ENCODE data around the gene ADGRA1. TPM values are rescaled to one million over a fixed set of nuclear protein-coding genes. Genes with fewer than 3 reads are reported as not detected.

ADGRA1 gene
- total and polyA plus RNA-seq, 2 experiments from 2014 or later, result 0.23 to 0.52 TPM

DNA sequence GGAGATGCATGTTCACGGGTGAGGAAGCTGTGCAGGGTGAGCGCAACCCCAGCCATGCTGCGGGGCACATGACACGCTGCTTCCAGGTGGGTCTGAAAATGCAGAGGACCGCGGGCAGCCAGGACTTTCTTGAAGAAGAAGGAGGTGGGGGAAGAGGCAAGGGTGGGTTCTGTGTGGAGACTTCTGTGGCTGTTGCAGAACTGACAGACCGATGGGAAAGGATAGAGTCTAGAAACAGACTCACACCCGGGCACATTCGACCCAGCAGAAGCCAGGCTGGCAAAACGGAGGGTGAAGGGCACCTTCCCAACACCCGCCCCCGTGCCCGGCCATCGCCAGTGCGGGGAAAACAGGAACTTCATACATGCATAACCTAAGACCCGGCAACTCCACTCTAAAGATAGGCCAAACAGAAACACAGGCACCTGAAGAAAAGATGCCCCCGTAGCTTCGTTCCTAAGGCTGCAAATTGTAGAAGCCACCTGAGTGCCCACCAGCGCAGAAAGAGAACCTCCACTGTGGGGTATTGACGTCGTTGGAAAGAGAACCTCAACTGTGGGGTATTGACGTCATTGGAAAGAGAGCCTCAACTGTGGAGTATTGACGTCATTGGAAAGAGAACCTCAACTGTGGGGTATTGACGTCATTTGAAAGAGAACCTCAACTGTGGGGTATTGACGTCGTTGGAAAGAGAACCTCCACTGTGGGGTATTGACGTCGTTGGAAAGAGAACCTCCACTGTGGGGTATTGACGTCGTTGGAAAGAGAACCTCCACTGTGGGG lies 67.5 kb downstream of the ADGRA1 start:
- Mint-ChIP-seq H3K4me1 (peaks cover 32% of the 10 kb centered on the region), H3K4me3 (no peak overlapping the region; the same call in 2 of the 3 replicates), H3K27ac (no peak overlapping the region), H3K27me3 (ENCODE audit: insufficient read depth, low read depth, poor library complexity) (peaks cover 8% of the 10 kb centered on the region), H3K9me3 (peaks cover 12% of the 10 kb centered on the region; the same call in 2 of the 3 replicates), H3K36me3 (ENCODE audit: low read depth) (peaks cover 8% of the 10 kb centered on the region)
- Histone ChIP-seq H3K79me2 (replicated peaks; ENCODE audit: insufficient read depth) (no peaks in the 10 kb centered on the region), H3K27ac (ENCODE audit: low read depth) (no peak overlapping the region), H4K20me1 (replicated peaks; ENCODE audit: insufficient read depth) (no peaks in the 10 kb centered on the region), H3K27me3 (ENCODE audit: insufficient read depth) (no peaks in the 10 kb centered on the region), H3F3A (replicated peaks; ENCODE audit: low read depth) (peaks cover 17% of the 10 kb centered on the region; the same call in 1 of the 2 replicates), H3K4me1 (ENCODE audit: insufficient read depth) (peaks cover 15% of the 10 kb centered on the region), H3K4me3 (no peak overlapping the region), H3K36me3 (ENCODE audit: insufficient read depth) (no peaks in the 10 kb centered on the region), H2AFZ (no peak overlapping the region; the same call in 1 of the 2 replicates), H3K9me2 (ENCODE audit: insufficient read depth) (0 out of 2 replicates have a peak, but pooled peaks cover 2% of the 10 kb centered on the region), H3K4me2 (no peak overlapping the region)
- DNase-seq (ENCODE audit: low spot score), result no peak
- ATAC-seq, result no peak
- no peak for TF ChIP-seq EZH2 (IDR thresholded peaks at IDR 0.05; ENCODE audit: low read depth, unreplicated experiment)
- TF ChIP-seq ZNF114 (CRISPR knock-in tag; IDR thresholded peaks at IDR 0.05), result no peak
- no peak for TF ChIP-seq CREB1 (CRISPR knock-in tag; IDR thresholded peaks at IDR 0.05; ENCODE audit: low read depth)
- TF ChIP-seq, protein P1, sequence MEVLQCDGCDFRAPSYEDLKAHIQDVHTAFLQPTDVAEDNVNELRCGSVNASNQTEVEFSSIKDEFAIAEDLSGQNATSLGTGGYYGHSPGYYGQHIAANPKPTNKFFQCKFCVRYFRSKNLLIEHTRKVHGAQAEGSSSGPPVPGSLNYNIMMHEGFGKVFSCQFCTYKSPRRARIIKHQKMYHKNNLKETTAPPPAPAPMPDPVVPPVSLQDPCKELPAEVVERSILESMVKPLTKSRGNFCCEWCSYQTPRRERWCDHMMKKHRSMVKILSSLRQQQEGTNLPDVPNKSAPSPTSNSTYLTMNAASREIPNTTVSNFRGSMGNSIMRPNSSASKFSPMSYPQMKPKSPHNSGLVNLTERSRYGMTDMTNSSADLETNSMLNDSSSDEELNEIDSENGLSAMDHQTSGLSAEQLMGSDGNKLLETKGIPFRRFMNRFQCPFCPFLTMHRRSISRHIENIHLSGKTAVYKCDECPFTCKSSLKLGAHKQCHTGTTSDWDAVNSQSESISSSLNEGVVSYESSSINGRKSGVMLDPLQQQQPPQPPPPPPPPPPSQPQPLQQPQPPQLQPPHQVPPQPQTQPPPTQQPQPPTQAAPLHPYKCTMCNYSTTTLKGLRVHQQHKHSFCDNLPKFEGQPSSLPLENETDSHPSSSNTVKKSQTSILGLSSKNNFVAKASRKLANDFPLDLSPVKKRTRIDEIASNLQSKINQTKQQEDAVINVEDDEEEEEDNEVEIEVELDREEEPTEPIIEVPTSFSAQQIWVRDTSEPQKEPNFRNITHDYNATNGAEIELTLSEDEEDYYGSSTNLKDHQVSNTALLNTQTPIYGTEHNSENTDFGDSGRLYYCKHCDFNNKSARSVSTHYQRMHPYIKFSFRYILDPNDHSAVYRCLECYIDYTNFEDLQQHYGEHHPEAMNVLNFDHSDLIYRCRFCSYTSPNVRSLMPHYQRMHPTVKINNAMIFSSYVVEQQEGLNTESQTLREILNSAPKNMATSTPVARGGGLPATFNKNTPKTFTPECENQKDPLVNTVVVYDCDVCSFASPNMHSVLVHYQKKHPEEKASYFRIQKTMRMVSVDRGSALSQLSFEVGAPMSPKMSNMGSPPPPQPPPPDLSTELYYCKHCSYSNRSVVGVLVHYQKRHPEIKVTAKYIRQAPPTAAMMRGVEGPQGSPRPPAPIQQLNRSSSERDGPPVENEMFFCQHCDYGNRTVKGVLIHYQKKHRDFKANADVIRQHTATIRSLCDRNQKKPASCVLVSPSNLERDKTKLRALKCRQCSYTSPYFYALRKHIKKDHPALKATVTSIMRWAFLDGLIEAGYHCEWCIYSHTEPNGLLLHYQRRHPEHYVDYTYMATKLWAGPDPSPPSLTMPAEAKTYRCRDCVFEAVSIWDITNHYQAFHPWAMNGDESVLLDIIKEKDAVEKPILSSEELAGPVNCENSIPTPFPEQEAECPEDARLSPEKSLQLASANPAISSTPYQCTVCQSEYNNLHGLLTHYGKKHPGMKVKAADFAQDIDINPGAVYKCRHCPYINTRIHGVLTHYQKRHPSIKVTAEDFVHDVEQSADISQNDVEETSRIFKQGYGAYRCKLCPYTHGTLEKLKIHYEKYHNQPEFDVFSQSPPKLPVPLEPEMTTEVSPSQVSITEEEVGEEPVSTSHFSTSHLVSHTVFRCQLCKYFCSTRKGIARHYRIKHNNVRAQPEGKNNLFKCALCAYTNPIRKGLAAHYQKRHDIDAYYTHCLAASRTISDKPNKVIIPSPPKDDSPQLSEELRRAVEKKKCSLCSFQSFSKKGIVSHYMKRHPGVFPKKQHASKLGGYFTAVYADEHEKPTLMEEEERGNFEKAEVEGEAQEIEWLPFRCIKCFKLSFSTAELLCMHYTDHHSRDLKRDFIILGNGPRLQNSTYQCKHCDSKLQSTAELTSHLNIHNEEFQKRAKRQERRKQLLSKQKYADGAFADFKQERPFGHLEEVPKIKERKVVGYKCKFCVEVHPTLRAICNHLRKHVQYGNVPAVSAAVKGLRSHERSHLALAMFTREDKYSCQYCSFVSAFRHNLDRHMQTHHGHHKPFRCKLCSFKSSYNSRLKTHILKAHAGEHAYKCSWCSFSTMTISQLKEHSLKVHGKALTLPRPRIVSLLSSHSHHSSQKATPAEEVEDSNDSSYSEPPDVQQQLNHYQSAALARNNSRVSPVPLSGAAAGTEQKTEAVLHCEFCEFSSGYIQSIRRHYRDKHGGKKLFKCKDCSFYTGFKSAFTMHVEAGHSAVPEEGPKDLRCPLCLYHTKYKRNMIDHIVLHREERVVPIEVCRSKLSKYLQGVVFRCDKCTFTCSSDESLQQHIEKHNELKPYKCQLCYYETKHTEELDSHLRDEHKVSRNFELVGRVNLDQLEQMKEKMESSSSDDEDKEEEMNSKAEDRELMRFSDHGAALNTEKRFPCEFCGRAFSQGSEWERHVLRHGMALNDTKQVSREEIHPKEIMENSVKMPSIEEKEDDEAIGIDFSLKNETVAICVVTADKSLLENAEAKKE (CRISPR knock-in tag; IDR thresholded peaks at IDR 0.05), result no peak
- no peak for TF ChIP-seq EZH2phosphoT487 (IDR thresholded peaks at IDR 0.05; ENCODE audit: unreplicated experiment)
- no peak for TF ChIP-seq POLR2AphosphoS5 (IDR thresholded peaks at IDR 0.05; ENCODE audit: low read depth)
- TF ChIP-seq, protein P2, sequence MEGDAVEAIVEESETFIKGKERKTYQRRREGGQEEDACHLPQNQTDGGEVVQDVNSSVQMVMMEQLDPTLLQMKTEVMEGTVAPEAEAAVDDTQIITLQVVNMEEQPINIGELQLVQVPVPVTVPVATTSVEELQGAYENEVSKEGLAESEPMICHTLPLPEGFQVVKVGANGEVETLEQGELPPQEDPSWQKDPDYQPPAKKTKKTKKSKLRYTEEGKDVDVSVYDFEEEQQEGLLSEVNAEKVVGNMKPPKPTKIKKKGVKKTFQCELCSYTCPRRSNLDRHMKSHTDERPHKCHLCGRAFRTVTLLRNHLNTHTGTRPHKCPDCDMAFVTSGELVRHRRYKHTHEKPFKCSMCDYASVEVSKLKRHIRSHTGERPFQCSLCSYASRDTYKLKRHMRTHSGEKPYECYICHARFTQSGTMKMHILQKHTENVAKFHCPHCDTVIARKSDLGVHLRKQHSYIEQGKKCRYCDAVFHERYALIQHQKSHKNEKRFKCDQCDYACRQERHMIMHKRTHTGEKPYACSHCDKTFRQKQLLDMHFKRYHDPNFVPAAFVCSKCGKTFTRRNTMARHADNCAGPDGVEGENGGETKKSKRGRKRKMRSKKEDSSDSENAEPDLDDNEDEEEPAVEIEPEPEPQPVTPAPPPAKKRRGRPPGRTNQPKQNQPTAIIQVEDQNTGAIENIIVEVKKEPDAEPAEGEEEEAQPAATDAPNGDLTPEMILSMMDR (conservative IDR thresholded peaks at IDR 0.05; ENCODE audit: low read depth in 2 of 2), result no peak
- no peak for TF ChIP-seq NANOG (IDR thresholded peaks at IDR 0.05; ENCODE audit: borderline replicate concordance)
